Occipital lobe (tissue), 2 donors: ENCODE data around the gene POU6F2. TPM values are rescaled to one million over a fixed set of nuclear protein-coding genes. Genes with fewer than 3 reads are reported as not detected.
"Not testable (repeated sequence)": the region's sequence is repeated elsewhere in the genome, so short reads cannot be mapped to it uniquely, and the experiment has no call there.

Source experiments
- DNase-seq: peaks from one replicate; lab custom pipeline; 2025; lab: John Stamatoyannopoulos, UW
- total RNA-seq: library from RNA; depleted of rRNA; stranded (reverse); fragments of >200 nt; gene quantifications from one replicate; pipeline ENCODE4 v1.2.3, GENCODE V29; 2014

Gene POU6F2
- total RNA-seq, 1 donor from 2014 or later: 2.0 TPM

DNA sequence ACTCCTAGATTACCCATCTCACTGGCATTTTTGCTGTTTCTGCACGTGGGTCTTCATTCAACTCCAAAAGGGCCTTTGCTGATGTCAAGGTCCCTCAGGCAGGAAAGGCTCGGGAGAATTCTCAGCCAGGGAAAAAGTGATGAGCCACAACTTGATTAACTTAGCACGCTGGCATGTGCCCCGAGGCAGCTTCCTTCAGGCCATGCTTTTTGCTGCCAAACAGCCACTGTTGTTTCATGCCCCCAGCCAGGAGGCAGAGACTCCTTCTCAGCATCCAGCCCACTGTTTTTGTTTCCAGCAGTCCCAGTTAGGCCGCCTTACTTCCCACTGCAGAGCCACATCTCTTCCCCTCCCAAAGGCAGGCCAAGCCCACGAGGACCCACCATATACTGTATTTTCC is 322.0 kb downstream of the POU6F2 start:
- no peak for DNase-seq

DNA sequence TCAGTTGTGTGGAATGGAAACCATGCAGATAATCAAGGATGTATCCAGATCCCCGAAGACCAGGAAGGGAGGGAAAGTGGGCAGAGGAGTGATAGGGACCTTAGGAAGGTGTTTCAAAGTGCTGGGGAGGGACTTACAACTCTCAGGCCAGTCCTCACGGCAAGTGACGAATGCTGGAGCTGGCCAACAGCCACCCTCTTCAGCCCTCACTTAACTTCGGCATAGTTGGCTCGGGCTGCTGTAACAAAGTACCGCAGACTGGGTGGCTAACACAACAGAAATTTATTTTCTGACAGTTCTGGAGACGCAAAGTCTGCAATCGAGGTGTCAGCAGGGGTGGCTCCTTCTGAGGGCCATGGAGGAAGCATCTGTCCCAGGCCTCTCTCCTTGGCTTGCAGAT is 322.6 kb downstream of the POU6F2 start:
- no peak for DNase-seq

DNA sequence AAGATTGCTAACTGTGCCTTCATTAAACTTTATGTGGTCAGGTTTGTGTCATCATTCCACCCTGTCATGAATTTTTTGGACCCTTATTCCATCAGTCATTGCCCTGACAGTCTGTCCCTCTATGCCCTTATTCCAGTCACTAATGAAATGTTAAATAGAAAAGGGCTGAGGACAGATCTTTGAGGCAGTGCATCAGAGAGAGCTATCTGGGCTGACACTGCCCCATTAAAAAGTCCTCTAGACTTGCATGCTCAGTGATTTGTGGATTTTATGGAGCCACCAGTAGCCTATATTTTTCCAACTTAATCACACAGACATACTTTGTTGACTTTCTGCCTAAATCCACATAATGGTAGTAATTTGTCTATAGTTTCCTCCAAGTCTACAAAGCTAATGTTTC is 323.8 kb downstream of the POU6F2 start:
- no peak for DNase-seq

DNA sequence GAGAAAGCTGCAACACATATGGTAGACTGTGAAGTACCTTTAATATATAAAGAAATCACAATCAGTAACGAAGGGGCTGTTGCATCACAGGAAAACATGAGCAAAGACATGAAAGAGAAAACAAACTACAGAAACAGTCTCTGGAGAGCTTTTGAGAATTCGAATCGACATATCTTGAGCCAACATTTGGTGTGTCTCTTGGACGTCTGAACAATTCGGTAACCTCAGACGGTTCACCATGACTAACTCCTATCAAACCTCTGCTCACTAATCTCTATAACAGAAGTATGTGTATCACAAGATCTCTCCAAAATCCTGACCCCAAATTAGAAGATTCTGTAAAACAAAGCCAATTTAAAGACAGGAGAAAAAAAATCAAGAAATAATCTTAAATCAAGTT is 326.5 kb downstream of the POU6F2 start:
- no peak for DNase-seq

DNA sequence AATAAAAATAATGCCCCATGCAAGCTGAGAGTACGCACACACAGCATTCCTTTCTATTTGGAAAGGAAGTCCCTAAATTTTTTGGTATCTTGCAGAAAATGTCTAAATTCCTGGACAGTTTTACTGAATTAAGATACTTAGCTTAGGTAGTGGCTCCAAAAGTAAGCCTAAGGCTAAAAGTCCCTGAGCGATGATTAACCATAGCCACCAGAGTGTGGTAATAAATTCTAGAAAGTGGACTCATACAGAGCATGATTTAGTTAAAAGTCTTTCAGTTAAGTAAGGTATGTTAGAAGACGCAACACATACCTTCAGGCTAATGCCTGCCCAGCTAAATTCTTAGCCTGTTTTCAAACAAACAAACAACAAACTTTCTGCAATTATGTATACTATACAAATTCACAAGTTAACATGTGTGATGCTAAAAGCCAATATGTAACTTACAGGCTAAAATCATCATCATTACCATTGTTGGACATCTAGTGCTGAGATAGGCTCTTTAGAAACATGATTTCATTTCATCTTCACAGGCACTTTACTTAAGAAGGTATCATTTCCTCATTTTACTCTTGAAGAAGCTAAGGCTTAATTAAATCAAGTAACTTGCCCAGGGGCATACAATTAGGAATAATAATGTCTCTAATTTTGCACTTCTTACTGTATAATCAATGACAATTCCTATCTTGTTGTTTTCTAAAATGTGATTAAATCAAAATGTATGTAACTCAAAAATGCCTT is 327.1 kb downstream of the POU6F2 start:
- DNase-seq: no peak

DNA sequence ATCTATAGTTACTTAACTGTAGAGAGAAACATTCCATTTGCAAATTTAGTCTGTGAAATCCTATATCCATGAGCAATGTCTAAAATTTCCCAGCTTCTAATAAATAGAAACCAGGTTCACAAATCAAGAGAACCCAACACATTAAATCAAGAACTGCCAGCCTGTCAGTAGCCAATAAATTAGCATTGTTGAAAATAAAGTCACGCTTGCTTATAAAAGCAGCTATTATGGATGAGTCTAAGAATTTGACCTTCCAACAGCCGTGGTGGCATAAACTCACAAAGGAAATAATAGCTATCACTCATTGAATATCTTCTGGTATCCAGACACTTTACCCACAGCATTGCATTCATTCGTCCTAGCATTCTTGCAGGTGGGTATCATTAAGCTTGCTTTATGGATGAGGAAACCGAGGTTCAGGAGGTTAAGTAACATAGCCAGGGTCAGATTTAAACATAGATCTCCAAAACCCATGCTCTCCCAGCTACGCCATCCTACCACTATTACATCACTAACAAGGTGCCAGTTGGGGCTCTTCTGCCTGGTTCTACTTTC is 328.4 kb downstream of the POU6F2 start:
- DNase-seq: no peak

DNA sequence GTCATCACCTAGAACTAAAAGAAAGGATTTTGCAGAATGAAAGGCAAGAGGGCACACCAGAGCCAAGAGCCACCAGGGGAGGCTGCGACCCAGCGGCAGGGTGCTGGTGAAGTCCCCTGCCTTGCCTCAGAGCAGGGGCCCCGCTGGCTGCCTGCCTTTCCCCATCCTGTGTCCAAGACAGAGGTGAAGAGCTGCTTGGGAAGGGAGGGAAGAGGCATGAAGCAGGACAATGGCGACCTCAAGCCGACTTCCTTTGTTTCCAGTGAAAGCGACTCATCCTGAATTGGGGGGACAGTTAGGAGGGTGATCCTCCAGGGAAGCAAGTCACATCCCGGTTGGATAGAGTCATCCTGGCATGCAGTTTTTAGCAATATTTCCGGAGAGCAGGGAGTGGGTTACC is 333.0 kb downstream of the POU6F2 start:
- DNase-seq: no peak

DNA sequence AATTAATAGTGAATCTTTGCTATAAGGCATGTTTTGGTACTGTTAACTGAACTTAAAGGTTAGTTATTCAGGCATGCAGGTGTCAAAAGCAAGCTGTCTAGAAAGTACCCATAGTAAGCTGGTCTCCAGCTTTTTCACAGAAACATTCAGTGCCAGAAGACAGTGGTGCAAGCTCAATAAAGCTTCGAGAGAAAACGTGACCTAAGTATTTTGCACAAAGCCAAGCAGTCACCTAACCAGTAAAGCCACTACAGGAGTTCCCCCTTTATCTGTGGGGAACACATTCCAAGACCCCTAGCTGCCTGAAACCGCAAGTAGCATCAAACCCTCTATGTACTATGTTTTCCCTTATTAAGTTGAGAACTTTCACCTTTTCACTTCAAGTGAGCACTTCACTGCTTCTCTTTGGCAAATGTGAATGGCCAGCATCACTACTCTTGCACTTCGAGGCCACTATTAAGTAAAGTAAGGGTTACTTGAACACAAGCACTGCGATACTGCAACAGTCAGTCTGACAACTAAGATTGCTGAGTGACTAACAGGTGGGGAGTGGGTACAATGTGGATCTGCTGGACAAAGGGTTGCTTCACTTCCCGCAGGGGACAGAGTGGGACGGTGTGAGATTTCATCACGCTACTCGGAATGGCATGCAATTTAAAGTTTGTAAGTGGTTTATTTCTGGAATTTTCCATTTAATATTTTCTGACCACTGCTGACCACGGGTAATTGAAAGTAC is 334.7 kb downstream of the POU6F2 start:
- DNase-seq: no peak

DNA sequence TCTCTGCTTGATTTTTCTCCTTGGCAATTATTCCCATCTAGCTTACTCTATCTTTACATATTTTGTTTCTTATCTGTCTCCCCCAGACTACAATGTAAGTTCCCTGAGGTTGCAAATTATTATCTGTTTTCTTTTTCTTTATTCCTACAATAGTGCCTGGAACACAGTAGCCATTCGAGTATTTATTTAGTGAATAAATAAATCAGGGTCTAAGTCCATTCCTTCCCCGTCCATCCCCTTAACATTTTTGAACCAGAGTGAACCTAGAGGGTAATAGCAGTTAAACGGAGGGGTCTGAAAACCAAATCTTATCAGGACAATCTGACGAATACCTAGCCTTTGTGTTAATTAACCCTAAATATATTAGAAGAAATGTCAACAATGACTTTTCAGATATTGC is 335.7 kb downstream of the POU6F2 start:
- DNase-seq: no peak

DNA sequence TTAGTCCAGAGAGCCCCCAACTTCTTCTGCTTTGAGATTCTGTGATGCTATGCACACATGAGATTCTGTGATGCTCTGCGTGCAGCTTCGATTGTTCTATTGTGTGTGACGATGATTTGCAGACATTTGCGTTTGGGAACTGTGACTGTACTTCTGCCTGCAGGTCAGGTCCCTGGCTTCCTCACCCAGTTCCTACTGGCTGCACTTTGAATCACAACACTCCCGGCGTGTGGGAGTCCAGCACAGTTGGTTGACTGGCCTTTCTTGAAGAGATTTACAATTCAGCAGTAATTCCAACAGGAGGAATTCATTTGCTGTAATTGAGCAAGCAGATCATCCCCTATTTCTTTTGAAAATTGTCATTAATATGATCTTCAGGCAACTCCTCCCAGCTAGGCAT is 336.3 kb downstream of the POU6F2 start:
- DNase-seq: no peak

DNA sequence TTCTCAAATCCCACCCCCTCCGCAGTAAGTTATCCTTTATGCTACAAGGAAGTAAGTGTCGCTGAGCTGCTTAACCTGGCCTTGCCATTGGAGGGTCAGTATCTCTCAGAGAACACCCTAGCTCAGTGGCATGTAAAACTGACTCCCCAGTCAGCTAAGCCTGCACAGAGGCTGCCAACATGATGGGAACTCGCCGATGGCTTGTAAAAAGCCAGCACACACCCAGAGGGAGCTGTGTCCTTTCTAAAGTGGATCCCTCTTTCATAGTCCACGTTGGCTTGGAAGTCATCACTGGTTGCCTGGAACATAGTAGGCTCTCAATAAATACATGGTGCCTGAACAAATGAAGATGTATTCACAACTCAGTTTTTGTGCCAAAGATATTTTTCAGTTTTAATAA is 339.4 kb downstream of the POU6F2 start:
- no peak for DNase-seq

DNA sequence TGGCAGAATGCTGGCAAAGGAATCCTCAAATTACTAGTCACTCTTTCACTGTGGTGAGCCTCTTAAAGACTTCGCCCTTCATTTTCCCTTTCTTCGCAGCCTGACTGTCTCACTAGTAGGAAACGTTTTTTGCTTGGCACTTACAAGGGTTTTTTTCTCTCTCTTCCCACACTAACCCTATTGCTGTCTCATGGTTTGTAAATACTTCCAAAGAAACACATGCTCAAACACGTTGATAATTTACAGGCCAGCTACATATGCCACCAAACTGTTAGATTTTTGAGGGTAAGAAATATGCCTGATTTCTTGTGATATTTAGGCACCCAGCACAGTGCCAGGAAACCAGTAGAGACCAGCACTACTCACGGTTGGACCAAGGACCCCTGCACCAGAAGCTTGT is 340.2 kb downstream of the POU6F2 start:
- DNase-seq: no peak

DNA sequence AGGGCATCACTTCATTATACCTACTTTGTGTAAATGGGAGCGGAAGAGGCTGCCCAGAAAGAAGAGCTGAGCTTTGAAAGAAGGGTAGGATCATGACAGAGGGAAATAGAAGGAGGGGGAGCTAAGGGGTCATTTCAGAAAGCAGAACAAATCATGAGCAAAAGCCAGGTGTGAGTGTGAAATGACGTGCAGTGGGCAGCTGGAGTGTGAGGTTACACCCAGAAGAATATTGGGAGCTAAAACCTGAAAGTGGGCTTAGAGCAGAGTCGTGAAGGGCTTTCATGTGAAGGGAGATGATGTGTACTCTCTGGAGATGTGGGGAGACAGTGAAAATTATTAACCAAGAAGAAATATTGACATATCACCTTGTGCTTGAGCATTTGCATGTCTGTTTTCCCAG is 343.5 kb downstream of the POU6F2 start:
- no peak for DNase-seq

DNA sequence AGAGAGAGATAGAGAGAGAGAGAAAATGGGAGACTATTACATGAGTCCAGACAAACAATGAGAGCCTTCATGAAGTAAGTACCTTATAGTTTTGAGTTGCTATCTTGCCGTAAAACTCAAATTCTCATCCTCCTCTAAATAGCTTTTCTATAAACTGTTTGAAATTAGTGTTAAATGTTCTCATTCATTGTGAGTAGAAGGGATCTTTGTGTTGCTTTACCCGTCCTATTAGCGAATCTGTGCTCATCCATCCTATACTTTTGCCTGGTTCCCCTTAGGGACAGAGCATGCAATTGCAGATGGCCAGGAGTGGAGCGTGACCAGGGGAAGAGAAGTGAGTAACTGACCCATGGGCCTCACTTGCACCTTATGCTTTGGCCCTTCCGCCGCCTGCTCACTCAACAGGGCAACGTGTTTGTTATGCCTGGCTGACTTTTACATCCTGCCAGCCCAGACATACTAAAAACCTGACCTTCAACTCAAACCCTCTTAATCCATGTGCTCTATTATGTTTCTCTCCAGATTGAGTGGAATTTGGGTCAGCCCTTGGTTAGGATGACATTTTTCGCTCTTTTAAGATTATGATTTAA is 344.3 kb downstream of the POU6F2 start:
- DNase-seq: no peak

DNA sequence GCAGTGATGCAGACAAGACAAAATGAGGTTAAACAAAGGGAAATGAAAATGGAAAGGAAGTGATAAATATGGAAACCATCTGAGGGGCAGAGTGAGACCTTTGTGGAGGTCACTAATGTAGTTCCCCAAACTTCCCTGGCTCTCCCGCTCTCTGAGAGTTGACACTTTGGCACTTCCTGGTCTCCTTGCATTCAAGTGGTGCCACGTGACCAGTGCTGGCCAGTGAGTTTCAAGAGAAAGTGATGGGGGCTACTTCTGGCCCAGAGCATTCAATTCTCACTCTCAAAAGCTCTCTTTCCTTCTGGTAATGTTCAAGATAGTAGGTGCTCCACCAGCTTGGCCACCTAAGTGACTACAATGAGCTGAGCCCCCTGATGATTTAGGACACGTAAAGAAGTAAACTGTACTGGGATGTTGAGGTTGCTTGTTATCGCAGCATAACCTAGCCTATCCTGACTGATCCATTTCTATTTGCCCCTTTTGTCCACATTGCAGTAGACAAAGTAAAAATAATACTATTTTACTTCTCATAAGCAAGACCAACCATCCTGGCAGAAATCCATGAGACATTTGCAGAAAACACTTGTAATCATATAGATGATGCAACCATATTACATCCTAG is 346.5 kb downstream of the POU6F2 start:
- DNase-seq: no peak

DNA sequence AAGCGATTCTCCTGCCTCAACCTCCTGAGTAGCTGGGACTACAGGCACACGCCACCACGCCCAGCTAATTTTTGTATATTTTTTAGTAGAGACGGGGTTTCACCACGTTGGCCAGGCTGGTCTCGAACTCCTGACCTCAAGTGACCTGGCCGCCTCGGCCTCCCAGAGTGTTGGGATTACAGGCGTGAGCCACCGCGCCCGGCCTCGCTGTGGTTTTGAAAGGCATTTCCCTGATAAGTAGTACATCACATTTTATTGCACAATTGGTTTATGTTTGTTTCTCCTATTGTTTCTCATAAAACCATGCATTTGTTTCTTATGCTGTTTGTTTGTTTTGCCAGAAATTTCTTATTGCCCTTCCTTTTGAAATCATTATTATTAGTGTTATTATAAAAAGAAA is 353.9 kb downstream of the POU6F2 start:
- DNase-seq: not testable (repeated sequence)

DNA sequence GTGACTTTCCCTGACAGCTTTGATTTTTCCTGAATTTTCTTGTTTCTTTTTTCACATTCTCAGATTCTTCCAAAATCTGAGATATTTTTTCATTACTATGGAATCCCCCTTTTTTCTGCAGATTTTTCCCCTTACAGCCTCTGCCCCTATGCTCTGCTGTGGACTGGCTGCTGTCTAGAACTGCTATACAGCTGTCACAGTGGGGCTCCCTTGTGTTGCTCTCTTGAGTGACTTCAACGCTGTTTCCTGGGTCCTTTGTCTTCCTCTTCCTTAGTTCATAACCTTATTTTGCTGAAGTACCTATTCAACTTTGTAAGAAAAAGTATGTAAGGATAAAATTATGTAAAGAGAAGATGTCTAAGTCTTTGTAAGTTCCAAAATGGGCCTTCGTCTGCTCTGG is 354.4 kb downstream of the POU6F2 start:
- no peak for DNase-seq

DNA sequence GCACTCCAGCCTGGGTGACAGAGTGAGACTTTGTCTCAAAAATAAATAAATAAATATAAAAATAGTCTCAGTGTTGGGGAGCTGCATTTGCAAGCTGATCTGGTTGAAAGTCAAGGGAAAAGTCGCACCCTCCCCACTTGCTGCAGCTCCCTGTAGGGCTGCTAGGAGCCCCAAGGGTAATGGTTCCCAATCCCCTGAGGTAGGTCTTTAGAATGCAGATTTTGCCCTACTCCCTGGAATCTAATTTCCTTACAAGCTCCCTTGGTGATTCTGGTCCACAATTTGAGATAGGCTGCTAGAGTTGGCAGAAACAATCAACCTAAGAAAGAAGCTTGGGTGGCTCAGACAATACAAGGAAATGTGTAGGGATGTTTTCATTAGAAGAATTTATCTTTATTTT is 356.0 kb downstream of the POU6F2 start:
- DNase-seq: no peak

DNA sequence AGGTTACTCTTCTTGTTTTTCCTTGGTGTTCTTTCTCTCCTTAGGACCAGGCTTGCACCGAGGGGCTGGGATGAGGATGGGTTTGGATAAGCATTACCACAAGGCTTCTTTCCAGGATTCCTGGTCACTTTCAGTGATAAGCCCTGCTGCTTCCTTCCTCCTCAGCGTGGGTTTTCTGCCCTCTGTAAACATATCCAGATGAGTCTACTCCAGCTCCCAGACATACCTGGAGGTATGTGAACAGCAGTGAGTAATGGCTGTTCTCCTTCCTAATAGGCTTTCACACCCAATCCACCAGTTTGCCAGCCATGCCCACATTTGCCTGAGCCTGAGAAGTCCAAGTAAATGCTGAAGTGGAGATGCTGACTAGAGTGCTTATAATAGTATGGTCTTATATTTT is 358.7 kb downstream of the POU6F2 start:
- DNase-seq: no peak

DNA sequence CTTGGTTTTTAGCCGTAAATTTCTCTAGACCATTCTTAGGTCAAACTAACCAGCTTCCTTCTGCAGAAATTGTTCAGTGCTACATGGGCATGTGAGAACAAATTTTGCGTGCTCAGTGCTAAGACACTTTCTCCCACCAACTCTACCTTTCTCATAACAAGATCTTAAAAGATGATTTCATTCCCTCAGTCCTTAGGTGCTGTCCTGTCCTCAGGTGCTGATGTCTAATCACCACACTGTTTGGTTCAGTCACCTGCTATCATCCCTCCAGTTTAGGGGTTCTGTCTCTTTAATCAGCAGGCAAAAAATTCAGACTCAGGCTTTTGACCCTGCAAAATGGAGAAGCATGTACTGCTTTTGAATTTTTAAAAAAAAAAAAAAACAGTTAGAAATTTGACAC is 361.0 kb downstream of the POU6F2 start:
- DNase-seq: no peak

DNA sequence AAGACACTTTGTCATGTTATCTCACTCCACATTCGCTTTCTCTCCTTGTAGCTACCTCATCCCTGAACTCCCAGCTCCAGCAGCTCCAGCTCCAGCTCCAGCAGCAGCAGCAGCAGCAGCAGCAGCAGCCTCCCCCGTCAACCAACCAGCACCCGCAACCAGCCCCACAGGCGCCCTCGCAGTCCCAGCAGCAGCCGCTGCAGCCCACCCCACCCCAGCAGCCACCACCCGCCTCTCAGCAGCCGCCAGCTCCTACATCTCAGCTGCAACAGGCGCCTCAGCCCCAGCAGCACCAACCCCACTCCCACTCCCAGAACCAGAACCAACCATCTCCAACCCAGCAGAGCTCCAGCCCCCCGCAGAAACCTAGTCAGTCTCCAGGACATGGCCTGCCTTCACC is 361.9 kb downstream of the POU6F2 start:
- DNase-seq: no peak

DNA sequence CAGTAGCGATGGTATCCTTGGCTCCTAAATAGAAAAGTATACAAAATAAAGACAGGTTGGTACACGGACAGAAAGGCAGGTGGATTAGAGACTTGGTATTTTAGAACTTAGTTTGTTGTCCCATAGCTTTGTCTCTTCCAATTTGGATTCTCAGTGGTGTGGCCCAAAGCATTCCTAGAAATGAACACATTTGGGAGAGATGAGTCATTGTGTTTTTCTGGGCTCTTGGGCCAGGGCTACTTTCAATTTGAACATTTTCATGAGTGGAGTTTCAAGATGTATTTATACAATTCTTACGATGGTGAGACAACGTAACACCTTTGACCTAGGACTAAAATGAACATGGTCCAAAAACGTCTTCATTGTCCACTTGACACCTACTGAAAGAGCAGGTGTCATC is 363.4 kb downstream of the POU6F2 start:
- no peak for DNase-seq
